GM21529 (cell line): ENCODE results near the gene EPB42.
A peak's percentile ranks its signal among the peaks of the same experiment; 100 is the strongest.

Experiments
- ATAC-seq: cut with Tn5 transposase; IDR thresholded peaks from one replicate; pipeline ENCODE4 v1.9.1; 2021; ENCODE audit not compliant: unreplicated experiment

Gene EPB42

GRCh38 chr15:43220991-43221403, at the start of gene EPB42:
TSS of gene EPB42 (minus strand) at chr15:43221018. CDS start at chr15:43220825, 193 bp downstream.
- no peak for ATAC-seq

GRCh38 chr15:43270113-43270665, 49.4 kb upstream of the EPB42 start:
- ATAC-seq, result no peak

- no peak for ATAC-seq
Observed at GRCh38 chr15:43268111-43269105, 47.6 kb upstream of the EPB42 start.

GRCh38 chr15:43267439-43267838, 46.6 kb upstream of the EPB42 start:
- ATAC-seq, result no peak

- ATAC-seq, result no peak
Observed at GRCh38 chr15:43266834-43267233, 46.0 kb upstream of the EPB42 start, which contains the start of gene TGM5. TSS of gene TGM5 (minus strand) at chr15:43266928. CDS start at chr15:43266849, 79 bp downstream.

- ATAC-seq, result no peak
Observed at GRCh38 chr15:43266386-43266785, 45.6 kb upstream of the EPB42 start.

- ATAC-seq, result no peak
Observed at GRCh38 chr15:43260011-43260615, 39.3 kb upstream of the EPB42 start.

- ATAC-seq, result no peak
Observed at GRCh38 chr15:43258781-43259180, 38.0 kb upstream of the EPB42 start.

GRCh38 chr15:43256341-43256740, 35.5 kb upstream of the EPB42 start:
- no peak for ATAC-seq

GRCh38 chr15:43255376-43255775, 34.6 kb upstream of the EPB42 start:
- no peak for ATAC-seq

- ATAC-seq, result peak; percentile 57
Observed at GRCh38 chr15:43253431-43254403, 32.9 kb upstream of the EPB42 start.

- no peak for ATAC-seq
Observed at GRCh38 chr15:43251871-43252250, 31.0 kb upstream of the EPB42 start.

GRCh38 chr15:43251185-43251870, 30.5 kb upstream of the EPB42 start:
- no peak for ATAC-seq

GRCh38 chr15:43250785-43251184, 30.0 kb upstream of the EPB42 start:
- ATAC-seq, result no peak

GRCh38 chr15:43249699-43250203, 28.9 kb upstream of the EPB42 start:
- ATAC-seq, result peak; percentile 44

- ATAC-seq, result no peak
Observed at GRCh38 chr15:43249236-43249635, 28.4 kb upstream of the EPB42 start.

- no peak for ATAC-seq
Observed at GRCh38 chr15:43246261-43246774, 25.5 kb upstream of the EPB42 start.

GRCh38 chr15:43244092-43244491, 23.3 kb upstream of the EPB42 start:
- no peak for ATAC-seq

GRCh38 chr15:43243020-43243645, 22.3 kb upstream of the EPB42 start:
- ATAC-seq, result no peak
